ENCODE data around the gene DCST2.

GRCh38 chr1:155026154-155026553 is 7.4 kb downstream of the DCST2 start:
- TF ChIP-seq CTCF (IDR thresholded peaks at IDR 0.05; ENCODE audit: insufficient read depth, low read length, poor library complexity, severe bottlenecking) (no peak), EZH2phosphoT487 (conservative IDR thresholded peaks at IDR 0.05; ENCODE audit: low read length) (no peak)

Data from SU-DHL-6 (cell line).